K562 (cell line): ENCODE measurements around the gene CLCNKB. TPM values are rescaled to one million over a fixed set of nuclear protein-coding genes. Genes with fewer than 3 reads are reported as not detected.

Source experiments
- ATAC-seq: fragments of 200-7000 bp; cut with Tn5 transposase; 3 replicates; pipeline ENCODE4 v1.9.1; 2020; ENCODE audit warnings: moderate library complexity
- BruUV-seq: library from RNA; stranded (reverse); fragments of 400-500 nt; replicated peaks from 2 replicates; lab custom pipeline; 2021; lab: Mats Ljungman, UMichigan
- CTCF ChIA-PET: fragments of 300-600 bp; formaldehyde crosslinking; extraction: SDS; loops from one replicate; lab custom pipeline; 2021; ENCODE audit warnings: low intra/inter-chr PET ratio; lab: Yijun Ruan, JAX
- POLR2A ChIA-PET: fragments of 300-600, 350-650 bp; sonication (Branson Sonifier 250); formaldehyde crosslinking; extraction: SDS; loops from one replicate; lab custom pipeline; 2021; ENCODE audit warnings: antibody characterized with exemption, inconsistent platforms; lab: Yijun Ruan, JAX
- DNase-seq, 4 experiments: peaks; one replicate each; pipeline versions ENCODE4 v3.0.0 to v3.0.0-alpha.2; 2011 to 2018; ENCODE audit warnings: low spot score in 3 of 4, mixed read lengths in 3 of 4; ENCODE audit errors: extremely low read depth in 1 of 4
- FAIRE-seq: peaks from 2 replicates; lab custom pipeline; 2011; peaks lifted over from hg19 to GRCh38; lab: Jason Lieb, UNC
- H2AFZ ChIP-seq: 2 replicates; pipeline ENCODE4 v1.6.0; 2011; ENCODE audit warnings: low read depth, low read length, control low read depth, inconsistent platforms
- H3K27ac ChIP-seq: fragments of 200-600 bp; 3 replicates; pipeline ENCODE4 v1.8.0; 2011; ENCODE audit warnings: low read depth, mild to moderate bottlenecking, control low read depth, inconsistent platforms, low read length, moderate library complexity, mixed read lengths; ENCODE audit errors: extremely low read depth
- H3K27me3 ChIP-seq, 2 experiments: fragments of 300-600 bp in 1 of 2; 2 replicates in 1 of 2; 3 replicates in 1 of 2; pipeline versions ENCODE4 v1.6.0 to v1.8.0; 2011; ENCODE audit warnings: inconsistent platforms in 2 of 2, low read length in 2 of 2, mild to moderate bottlenecking in 1 of 2, mixed read lengths in 1 of 2, moderate library complexity in 1 of 2; ENCODE audit not compliant: control insufficient read depth in 2 of 2, insufficient read depth in 2 of 2
- H3K36me3 ChIP-seq: fragments of 300-600 bp; 3 replicates; pipeline ENCODE4 v1.8.0; 2011; ENCODE audit warnings: mild to moderate bottlenecking, low read length, inconsistent platforms; ENCODE audit not compliant: control insufficient read depth, insufficient read depth
- H3K4me1 ChIP-seq, 2 experiments: fragments of 200-600 bp in 1 of 2; replicated peaks in 1 of 2; 2 replicates in 1 of 2; 3 replicates in 1 of 2; pipeline versions ENCODE4 v1.5.1 to v1.8.0; 2011; ENCODE audit warnings: inconsistent platforms in 2 of 2, low read length in 2 of 2, mild to moderate bottlenecking in 1 of 2, mixed read lengths in 1 of 2, moderate library complexity in 1 of 2; ENCODE audit not compliant: control insufficient read depth in 2 of 2, insufficient read depth in 2 of 2
- H3K4me2 ChIP-seq: 2 replicates; pipeline ENCODE4 v1.6.1; 2011; ENCODE audit warnings: low read length, control low read depth, inconsistent platforms, mixed read lengths; ENCODE audit not compliant: insufficient read depth
- H3K4me3 ChIP-seq: fragments of 200-600 bp; sonication (generic), shearing (Covaris generic); 2 replicates; pipeline ENCODE4 v1.5.1; 2016; ENCODE audit warnings: control low read depth, inconsistent platforms
- H3K79me2 ChIP-seq: fragments of 200-600 bp; 3 replicates; pipeline ENCODE4 v1.8.0; 2011; ENCODE audit warnings: low read length, inconsistent platforms; ENCODE audit not compliant: control insufficient read depth, insufficient read depth
- H3K9ac ChIP-seq, 2 experiments: 2 replicates each; pipeline versions ENCODE4 v1.6.0 to v1.6.1; 2011; ENCODE audit warnings: low read depth in 2 of 2, low read length in 2 of 2, control low read depth in 1 of 2, inconsistent platforms in 1 of 2, mild to moderate bottlenecking in 1 of 2, mixed read lengths in 1 of 2; ENCODE audit not compliant: insufficient read depth in 1 of 2
- H3K9me1 ChIP-seq: one replicate; pipeline ENCODE4 v1.6.0; 2011; ENCODE audit warnings: inconsistent platforms, mild to moderate bottlenecking, low read length, moderate library complexity; ENCODE audit not compliant: control insufficient read depth, insufficient read depth
- H3K9me3 ChIP-seq: replicated peaks from 2 replicates; pipeline ENCODE4 v1.5.1; 2011; ENCODE audit warnings: low read depth, low read length, inconsistent platforms; ENCODE audit not compliant: control insufficient read depth, insufficient read depth
- H4K20me1 ChIP-seq: replicated peaks from 2 replicates; pipeline ENCODE4 v1.6.1; 2011; ENCODE audit warnings: low read length, inconsistent platforms, mixed read lengths; ENCODE audit not compliant: control insufficient read depth, insufficient read depth
- DPF2 ChIP-seq: fragments of 450-650 bp; IDR thresholded peaks from 2 replicates; pipeline ENCODE4 v1.6.1; 2016
- FOS ChIP-seq: IDR thresholded peaks from 3 replicates; pipeline ENCODE4 v1.6.1; 2011; ENCODE audit not compliant: insufficient read length; ENCODE audit errors: extremely low read depth
- HDAC1 ChIP-seq, 2 experiments: fragments of 450-650 bp; IDR thresholded peaks; 2 replicates each; pipeline ENCODE4 v1.6.1; 2016 to 2017; ENCODE audit warnings: inconsistent platforms in 1 of 2, mild to moderate bottlenecking in 1 of 2, moderate library complexity in 1 of 2
- JUN ChIP-seq, 2 experiments: sonication (generic) in 1 of 2; formaldehyde crosslinking in 1 of 2; IDR thresholded peaks; 2 replicates each; pipeline versions ENCODE4 v1.6.1 to v1.8.0; 2012 to 2022; ENCODE audit warnings: borderline replicate concordance in 2 of 2, mild to moderate bottlenecking in 2 of 2, improper control_type of control experiment in 1 of 2, low read depth in 1 of 2, low read length in 1 of 2, missing genetic modification reagents in 1 of 2
- KDM1A ChIP-seq, 2 experiments: fragments of 450-650 bp; IDR thresholded peaks; 2 replicates each; pipeline ENCODE4 v1.6.1; 2016; ENCODE audit warnings: mild to moderate bottlenecking in 2 of 2
- L3MBTL2 ChIP-seq: fragments of 450-650 bp; IDR thresholded peaks from 2 replicates; pipeline ENCODE4 v1.6.1; 2016; ENCODE audit warnings: mild to moderate bottlenecking, moderate library complexity
- MBD2 ChIP-seq: sonication (generic); IDR thresholded peaks from 2 replicates; pipeline ENCODE4 v1.6.1; 2016; ENCODE audit warnings: low read depth, borderline replicate concordance
- NR2C1 ChIP-seq, 2 experiments: fragments of 450-650 bp; IDR thresholded peaks; 2 replicates each; pipeline ENCODE4 v1.6.1; 2017; ENCODE audit warnings: mild to moderate bottlenecking in 2 of 2, antibody characterized with exemption in 1 of 2, inconsistent platforms in 1 of 2, missing compliant biosample characterization in 1 of 2, missing genetic modification characterization in 1 of 2
- PHTF2 ChIP-seq: fragments of 250-450 bp; sonication (Bioruptor Pico); IDR thresholded peaks from 2 replicates; pipeline ENCODE4 v1.5.0; 2021; ENCODE audit warnings: mild to moderate bottlenecking
- SRF ChIP-seq, 2 experiments: fragments of 250-450, 450-650 bp in 1 of 2; sonication (Bioruptor Pico) in 1 of 2; sonication (generic) in 1 of 2; formaldehyde crosslinking; IDR thresholded peaks; 2 replicates each; pipeline versions ENCODE4 v1.5.0 to v1.5.1; 2020 to 2022; ENCODE audit warnings: mild to moderate bottlenecking in 1 of 2, missing genetic modification reagents in 1 of 2
- USF2 ChIP-seq: sonication (generic); formaldehyde crosslinking; IDR thresholded peaks from 2 replicates; pipeline ENCODE4 v1.5.0; 2020; ENCODE audit warnings: missing genetic modification reagents
- ZBTB49 ChIP-seq: sonication (generic); formaldehyde crosslinking; IDR thresholded peaks from 2 replicates; pipeline ENCODE4 v1.8.0; 2022; ENCODE audit warnings: missing genetic modification reagents, mild to moderate bottlenecking, borderline replicate concordance
- ZNF41 ChIP-seq: fragments of 250-450 bp; sonication (Bioruptor Pico); conservative IDR thresholded peaks from 2 replicates; pipeline ENCODE4 v1.4.0; 2020; ENCODE audit warnings: mild to moderate bottlenecking
- WGBS: fragments of 100-300 bp; shearing (Covaris generic); methylation state at CpG from one replicate; pipeline ENCODE4 v1.1.6; 2016; ENCODE audit warnings: low coverage, mixed read lengths; ENCODE audit not compliant: insufficient coverage; ENCODE audit errors: missing lambda C conversion rate; 5-methylcytosine and 5-hydroxymethylcytosine counted together
- in situ Hi-C: fragments of 300-500 bp; cut with MboI; formaldehyde crosslinking; loops from 4 replicates; pipeline ENCODE4 v1.15.0; 2018; ENCODE audit warnings: inconsistent platforms, mixed read lengths
- intact Hi-C: fragments of 100-400 bp; cut with micrococcal nuclease; formaldehyde crosslinking; loops from 2 replicates; pipeline ENCODE4 v1.14.2; 2022
- polyA plus RNA-seq, 8 experiments: library from polyadenylated mRNA; depleted of rRNA in 4 of 8; stranded (reverse) in 5 of 8; unstranded in 3 of 8; fragments of >200 nt; fragmentation: Nextera tagmentation in 2 of 8; fragmentation: Illumina TruSeq in 1 of 8; extraction: Ambion mirVana in 2 of 8; extraction: Trizol in 1 of 8; gene quantifications; 2 replicates each; pipeline versions ENCODE4 v1.2.1 to v1.2.3, GENCODE V29; 2011 to 2014; ENCODE audit warnings: inconsistent platforms in 1 of 8, missing spikeins in 1 of 8
- total RNA-seq, 7 experiments: library from RNA; depleted of rRNA in 6 of 7; stranded (reverse); fragments of >200 nt in 6 of 7; fragmentation: Illumina TruSeq in 2 of 7; extraction: Trizol in 2 of 7; gene quantifications; 2 replicates each; pipeline versions ENCODE4 v1.2.1 to v1.2.3, GENCODE V29; 2011 to 2021; ENCODE audit warnings: low replicate concordance in 1 of 7
- TF ChIP-seq, protein P1 (sequence below): fragments of 450-650 bp; formaldehyde crosslinking; IDR thresholded peaks from 2 replicates; pipeline ENCODE4 v1.4.0; 2020; ENCODE audit warnings: mild to moderate bottlenecking, mixed read lengths

CLCNKB gene
- total and polyA plus RNA-seq, 9 of the 15 experiments (the other 6 are each of a cell fraction or from before 2014, with no cell fraction given): 0.08 to 1.7 (median 0.64) TPM

- TF ChIP-seq NR2C1 (IDR thresholded peaks at IDR 0.05) (no peak), NR2C1 (tag; IDR thresholded peaks at IDR 0.05) (no peak), USF2 (peak; percentile 65)
- TF ChIP-seq, protein P1, sequence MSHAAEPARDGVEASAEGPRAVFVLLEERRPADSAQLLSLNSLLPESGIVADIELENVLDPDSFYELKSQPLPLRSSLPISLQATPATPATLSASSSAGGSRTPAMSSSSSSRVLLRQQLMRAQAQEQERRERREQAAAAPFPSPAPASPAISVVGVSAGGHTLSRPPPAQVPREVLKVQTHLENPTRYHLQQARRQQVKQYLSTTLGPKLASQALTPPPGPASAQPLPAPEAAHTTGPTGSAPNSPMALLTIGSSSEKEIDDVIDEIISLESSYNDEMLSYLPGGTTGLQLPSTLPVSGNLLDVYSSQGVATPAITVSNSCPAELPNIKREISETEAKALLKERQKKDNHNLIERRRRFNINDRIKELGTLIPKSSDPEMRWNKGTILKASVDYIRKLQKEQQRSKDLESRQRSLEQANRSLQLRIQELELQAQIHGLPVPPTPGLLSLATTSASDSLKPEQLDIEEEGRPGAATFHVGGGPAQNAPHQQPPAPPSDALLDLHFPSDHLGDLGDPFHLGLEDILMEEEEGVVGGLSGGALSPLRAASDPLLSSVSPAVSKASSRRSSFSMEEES (CRISPR knock-in tag): peak; percentile 53
- TF ChIP-seq, all 486 proteins: peak for 8
Observed at GRCh38 chr1:16092097-16092922, 48.7 kb downstream of the CLCNKB start (continued).

GRCh38 chr1:16092923-16093511 lies 49.4 kb downstream of the CLCNKB start:
- in situ Hi-C loops: no loop called here
- H3K4me1 ChIP-seq: peaks cover 10 to 33% of the 10 kb centered on the region in 2 experiments; a peak in 4 of 5 replicates
- TF ChIP-seq PHTF2 (no peak), DPF2 (peak; percentile 52), SRF (CRISPR knock-in tag; IDR thresholded peaks at IDR 0.05) (no peak), KDM1A (IDR thresholded peaks at IDR 0.05) (peak; percentile 62 to 68), FOS (no peak), MBD2 (no peak), ZBTB49 (CRISPR knock-in tag) (no peak), JUN (IDR thresholded peaks at IDR 0.05; ENCODE audit: borderline replicate concordance, low read depth, low read length) (no peak), JUN (CRISPR knock-in tag; IDR thresholded peaks at IDR 0.05; ENCODE audit: borderline replicate concordance) (no peak), HDAC1 (IDR thresholded peaks at IDR 0.05) (peak in 1 of 2 experiments; percentile 60; a peak in 1 of 4 replicates), L3MBTL2 (no peak), ZNF41 (CRISPR knock-in tag) (no peak)

More at GRCh38 chr1:16092923-16093511, 49.4 kb downstream of the CLCNKB start:
- H3K4me3 ChIP-seq: no peak overlapping the region
- peak overlapping the region in 1 of 2 experiments; percentile 66; a peak in 1 of 4 replicates for H3K9ac ChIP-seq
- no peaks in the 10 kb centered on the region for H3K9me3 ChIP-seq
- no peak for FAIRE-seq
- no peak for DNase-seq
- 48% methylated on average over 9 of the region's 9 CpGs for WGBS
- peaks cover 8 to 26% of the 10 kb centered on the region in 2 experiments; a peak in 4 of 5 replicates for H3K27me3 ChIP-seq
- H3K4me2 ChIP-seq: no peak overlapping the region
- H3K79me2 ChIP-seq: no peaks in the 10 kb centered on the region
- CTCF ChIA-PET: no interaction called here
- POLR2A ChIA-PET: interaction anchor here (0.5 to 1.2 kb wide), 6 partner anchors 10 to 510 kb away, joined by 3 to 5 read pairs (median 3); no protein-coding TSS in a partner anchor
- intact Hi-C loops: no loop called here
- no peak for ATAC-seq
- no TSS peak for BruUV-seq
- no peaks in the 10 kb centered on the region for H3K36me3 ChIP-seq
- H3K27ac ChIP-seq: no peak overlapping the region
- H4K20me1 ChIP-seq: no peaks in the 10 kb centered on the region
- no peak overlapping the region; the same call in 1 of the 2 replicates for H2AFZ ChIP-seq
- H3K9me1 ChIP-seq: no peaks in the 10 kb centered on the region
